ENCODE measurements around the gene MRPS18A. TPM values are rescaled to one million over a fixed set of nuclear protein-coding genes. Genes with fewer than 3 reads are reported as not detected.
A peak's percentile ranks its signal among the peaks of the same experiment; 100 is the strongest.

MRPS18A gene
- total and polyA plus RNA-seq, 9 of the 15 experiments (the other 6 are each of a cell fraction or from before 2014, with no cell fraction given), result 87.5 to 243 (median 125) TPM

DNA sequence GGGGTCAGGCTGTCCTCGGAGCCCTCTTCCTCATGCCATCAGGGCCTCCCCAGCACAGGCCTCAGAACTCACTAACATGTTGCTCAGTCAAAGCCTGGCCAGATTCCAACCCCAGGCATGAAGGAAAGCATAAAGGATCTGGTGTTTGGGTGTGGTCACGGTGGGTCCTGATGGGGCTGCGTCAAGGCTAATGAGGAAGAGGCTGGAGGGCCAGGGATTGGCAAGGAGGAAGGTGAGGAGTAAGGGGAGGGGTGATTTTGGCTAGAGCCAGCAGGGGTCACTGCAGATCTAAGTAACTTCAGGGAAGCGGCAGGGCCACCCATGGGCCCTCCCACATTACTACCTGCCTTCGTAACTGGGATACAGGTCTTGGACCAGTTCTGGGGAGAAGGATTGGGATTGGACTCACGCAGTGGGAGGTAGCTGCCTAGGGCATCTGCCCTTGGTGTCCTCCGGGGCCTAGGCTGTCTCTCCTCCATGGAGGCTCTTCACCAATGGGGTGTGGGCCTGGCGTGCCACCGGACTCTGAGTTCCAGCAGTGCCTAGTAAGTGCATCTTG lies 36.2 kb upstream of the MRPS18A start (continued):
- TF ChIP-seq, protein P1, sequence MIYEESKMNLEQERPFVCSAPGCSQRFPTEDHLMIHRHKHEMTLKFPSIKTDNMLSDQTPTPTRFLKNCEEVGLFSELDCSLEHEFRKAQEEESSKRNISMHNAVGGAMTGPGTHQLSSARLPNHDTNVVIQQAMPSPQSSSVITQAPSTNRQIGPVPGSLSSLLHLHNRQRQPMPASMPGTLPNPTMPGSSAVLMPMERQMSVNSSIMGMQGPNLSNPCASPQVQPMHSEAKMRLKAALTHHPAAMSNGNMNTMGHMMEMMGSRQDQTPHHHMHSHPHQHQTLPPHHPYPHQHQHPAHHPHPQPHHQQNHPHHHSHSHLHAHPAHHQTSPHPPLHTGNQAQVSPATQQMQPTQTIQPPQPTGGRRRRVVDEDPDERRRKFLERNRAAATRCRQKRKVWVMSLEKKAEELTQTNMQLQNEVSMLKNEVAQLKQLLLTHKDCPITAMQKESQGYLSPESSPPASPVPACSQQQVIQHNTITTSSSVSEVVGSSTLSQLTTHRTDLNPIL (CRISPR knock-in tag; IDR thresholded peaks at IDR 0.05), result no peak
- TF ChIP-seq ZNF668 (CRISPR knock-in tag; IDR thresholded peaks at IDR 0.05) (no peak), HIVEP1 (CRISPR knock-in tag; IDR thresholded peaks at IDR 0.05) (peak; percentile 52; the same call in 1 of the 2 replicates), CC2D1A (IDR thresholded peaks at IDR 0.05) (peak; percentile 81; the same call in 1 of the 2 replicates), ZNF197 (CRISPR knock-in tag; IDR thresholded peaks at IDR 0.05; ENCODE audit: low read depth) (no peak), HCFC1 (IDR thresholded peaks at IDR 0.05; ENCODE audit: low read depth, low read length) (no peak), ZNF589 (CRISPR knock-in tag; IDR thresholded peaks at IDR 0.05; ENCODE audit: low read depth) (peak; percentile 67; the same call in 1 of the 2 replicates)
- TF ChIP-seq, protein P2, sequence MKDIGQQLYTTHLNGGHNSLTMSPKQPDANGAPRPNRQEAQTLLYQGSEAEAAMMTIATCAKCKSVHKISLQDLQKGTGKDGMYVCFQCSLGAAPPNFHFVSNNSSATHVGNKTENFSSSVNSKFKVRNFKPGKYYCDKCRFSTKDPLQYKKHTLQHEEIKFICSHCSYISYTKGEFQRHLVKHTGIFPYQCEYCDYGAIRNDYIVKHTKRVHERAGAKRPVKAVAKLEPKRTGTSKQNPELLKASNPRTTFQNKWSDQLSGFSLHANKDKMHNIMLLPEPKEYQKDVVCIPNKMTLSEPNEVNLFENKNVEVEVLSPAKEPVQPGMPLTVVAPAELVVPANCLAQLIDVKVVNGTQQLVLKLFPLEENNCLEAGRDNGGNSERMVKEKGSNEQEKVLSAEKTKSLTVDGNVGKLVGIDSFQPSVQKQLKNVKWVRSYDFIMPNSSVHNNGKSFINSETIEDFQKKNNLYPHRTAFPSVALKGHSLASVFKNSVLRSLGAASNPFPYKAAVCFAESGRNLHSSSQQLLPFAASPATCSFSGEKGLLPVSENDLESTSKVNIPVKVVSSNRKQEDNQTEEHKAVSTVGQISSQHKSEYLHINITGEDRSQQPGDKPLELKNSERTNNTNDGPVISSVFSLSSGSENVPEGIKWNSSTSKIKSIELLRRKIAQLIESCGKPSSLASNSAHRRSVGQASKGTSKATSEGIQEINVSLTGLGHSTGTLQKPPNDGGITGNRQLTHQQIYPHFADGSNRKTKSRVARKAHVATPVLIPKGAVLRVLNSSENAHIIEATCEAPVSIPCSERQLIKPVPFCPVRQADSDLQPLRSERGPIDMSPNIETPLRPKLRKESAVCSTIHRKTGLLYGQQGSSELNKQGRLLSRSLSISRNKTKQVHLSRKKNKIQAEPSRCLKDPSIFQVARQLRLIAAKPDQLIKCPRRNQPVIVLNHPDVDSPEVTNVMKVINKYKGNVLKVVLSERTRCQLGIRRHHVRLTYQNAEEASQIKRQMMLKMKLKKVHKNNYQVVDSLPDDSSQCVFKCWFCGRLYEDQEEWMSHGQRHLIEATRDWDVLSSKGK (CRISPR knock-in tag; IDR thresholded peaks at IDR 0.05), result no peak
- TF ChIP-seq, protein P3, sequence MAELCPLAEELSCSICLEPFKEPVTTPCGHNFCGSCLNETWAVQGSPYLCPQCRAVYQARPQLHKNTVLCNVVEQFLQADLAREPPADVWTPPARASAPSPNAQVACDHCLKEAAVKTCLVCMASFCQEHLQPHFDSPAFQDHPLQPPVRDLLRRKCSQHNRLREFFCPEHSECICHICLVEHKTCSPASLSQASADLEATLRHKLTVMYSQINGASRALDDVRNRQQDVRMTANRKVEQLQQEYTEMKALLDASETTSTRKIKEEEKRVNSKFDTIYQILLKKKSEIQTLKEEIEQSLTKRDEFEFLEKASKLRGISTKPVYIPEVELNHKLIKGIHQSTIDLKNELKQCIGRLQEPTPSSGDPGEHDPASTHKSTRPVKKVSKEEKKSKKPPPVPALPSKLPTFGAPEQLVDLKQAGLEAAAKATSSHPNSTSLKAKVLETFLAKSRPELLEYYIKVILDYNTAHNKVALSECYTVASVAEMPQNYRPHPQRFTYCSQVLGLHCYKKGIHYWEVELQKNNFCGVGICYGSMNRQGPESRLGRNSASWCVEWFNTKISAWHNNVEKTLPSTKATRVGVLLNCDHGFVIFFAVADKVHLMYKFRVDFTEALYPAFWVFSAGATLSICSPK (IDR thresholded peaks at IDR 0.05; ENCODE audit: borderline replicate concordance), result no peak
- TF ChIP-seq, protein P4, sequence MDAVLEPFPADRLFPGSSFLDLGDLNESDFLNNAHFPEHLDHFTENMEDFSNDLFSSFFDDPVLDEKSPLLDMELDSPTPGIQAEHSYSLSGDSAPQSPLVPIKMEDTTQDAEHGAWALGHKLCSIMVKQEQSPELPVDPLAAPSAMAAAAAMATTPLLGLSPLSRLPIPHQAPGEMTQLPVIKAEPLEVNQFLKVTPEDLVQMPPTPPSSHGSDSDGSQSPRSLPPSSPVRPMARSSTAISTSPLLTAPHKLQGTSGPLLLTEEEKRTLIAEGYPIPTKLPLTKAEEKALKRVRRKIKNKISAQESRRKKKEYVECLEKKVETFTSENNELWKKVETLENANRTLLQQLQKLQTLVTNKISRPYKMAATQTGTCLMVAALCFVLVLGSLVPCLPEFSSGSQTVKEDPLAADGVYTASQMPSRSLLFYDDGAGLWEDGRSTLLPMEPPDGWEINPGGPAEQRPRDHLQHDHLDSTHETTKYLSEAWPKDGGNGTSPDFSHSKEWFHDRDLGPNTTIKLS (IDR thresholded peaks at IDR 0.05; ENCODE audit: borderline replicate concordance, low read depth), result no peak
